ENCODE measurements around the gene CFAP65. TPM values are rescaled to one million over a fixed set of nuclear protein-coding genes. Genes with fewer than 3 reads are reported as not detected.

The CFAP65 gene
- total RNA-seq, 6 experiments from 2014 or later, result not detected

DNA sequence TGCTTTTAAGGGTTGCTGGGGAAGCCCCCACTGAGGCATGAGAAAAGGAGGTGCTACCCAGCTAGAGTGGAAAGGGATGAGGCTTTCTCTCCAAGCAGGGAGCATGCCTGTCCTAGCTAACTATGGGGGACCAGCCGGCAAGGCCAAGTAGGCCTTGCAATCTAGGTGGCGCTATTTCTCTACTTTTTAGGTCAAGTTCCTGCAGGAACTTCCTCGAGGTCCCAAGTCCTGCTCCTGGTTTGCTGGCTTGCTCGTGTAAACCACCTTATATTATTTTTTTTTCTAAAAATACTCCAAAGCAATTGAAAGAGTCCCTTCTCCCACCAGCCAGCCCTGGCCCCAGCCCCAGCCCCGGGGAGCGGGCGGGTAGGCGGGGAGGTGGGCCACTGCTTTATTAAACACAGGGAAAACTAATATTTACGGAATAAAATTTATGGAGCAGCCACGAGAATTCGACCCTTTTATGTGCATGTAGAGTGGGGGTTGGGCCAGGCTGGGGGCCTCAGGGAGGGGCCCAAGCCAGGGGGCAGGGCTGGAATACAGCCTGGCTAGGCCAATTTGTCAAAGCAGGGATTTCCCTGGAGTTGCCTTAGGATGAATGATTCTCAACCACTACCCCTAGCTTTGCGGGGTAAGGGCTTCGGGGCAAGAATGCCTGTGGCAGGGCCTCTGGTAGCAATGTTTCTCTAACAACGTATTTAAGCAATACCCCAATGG, 32.3 kb upstream of the CFAP65 start:
- H3K27ac Mint-ChIP-seq, result no peak overlapping the region
- peaks cover 2% of the 10 kb centered on the region for H3K27me3 Mint-ChIP-seq (ENCODE audit: insufficient read depth)
- H3K9me3 Mint-ChIP-seq, result no peaks in the 10 kb centered on the region
- peaks cover 14% of the 10 kb centered on the region for H3K36me3 Mint-ChIP-seq (ENCODE audit: low read depth)
- H3K4me1 Mint-ChIP-seq (ENCODE audit: low read depth), result peaks cover 9% of the 10 kb centered on the region
- TF ChIP-seq CTCF (IDR thresholded peaks at IDR 0.05), result peak; percentile 86
- H3K4me3 Mint-ChIP-seq, result no peak overlapping the region
- peak; percentile 52 for DNase-seq

DNA sequence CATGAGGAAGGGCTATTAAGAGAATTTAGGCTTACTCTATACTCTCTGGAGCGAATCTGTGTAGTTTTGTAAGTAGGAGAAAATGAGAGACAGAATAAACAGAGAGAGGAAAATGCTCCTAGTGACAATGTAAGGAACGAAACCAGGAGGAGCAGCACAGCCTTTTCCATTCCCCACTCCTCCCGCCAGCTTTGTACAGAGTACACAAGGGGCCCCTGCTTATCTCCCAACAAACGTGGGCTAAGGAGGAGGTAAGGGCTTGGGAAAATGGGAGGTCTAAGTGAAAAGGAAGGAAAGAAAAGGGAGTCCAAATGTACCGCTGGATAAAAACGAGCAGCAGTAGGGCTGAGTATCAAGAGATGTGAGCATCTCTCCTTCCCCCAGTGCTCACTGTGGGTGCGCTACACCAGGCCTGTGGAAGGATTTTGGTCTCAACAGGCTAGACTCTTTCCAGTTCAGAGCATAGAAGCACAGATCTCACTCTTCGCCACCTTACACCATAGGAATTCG, 31.5 kb upstream of the CFAP65 start:
- Mint-ChIP-seq H3K4me1 (ENCODE audit: low read depth) (peaks cover 9% of the 10 kb centered on the region), H3K27ac (no peak overlapping the region), H3K4me3 (no peak overlapping the region), H3K36me3 (ENCODE audit: low read depth) (peaks cover 14% of the 10 kb centered on the region), H3K27me3 (ENCODE audit: insufficient read depth) (peaks cover 2% of the 10 kb centered on the region), H3K9me3 (no peaks in the 10 kb centered on the region)
- TF ChIP-seq CTCF (IDR thresholded peaks at IDR 0.05), result no peak
- no peak for DNase-seq

- TF ChIP-seq CTCF (IDR thresholded peaks at IDR 0.05), result no peak
- H3K36me3 Mint-ChIP-seq (ENCODE audit: low read depth), result peaks cover 8% of the 10 kb centered on the region; the same call in 1 of the 2 replicates
- peak; percentile 38 for DNase-seq
These were observed 30.0 kb upstream of the CFAP65 start for GRCh38 chr2:219071131-219071816.

DNA sequence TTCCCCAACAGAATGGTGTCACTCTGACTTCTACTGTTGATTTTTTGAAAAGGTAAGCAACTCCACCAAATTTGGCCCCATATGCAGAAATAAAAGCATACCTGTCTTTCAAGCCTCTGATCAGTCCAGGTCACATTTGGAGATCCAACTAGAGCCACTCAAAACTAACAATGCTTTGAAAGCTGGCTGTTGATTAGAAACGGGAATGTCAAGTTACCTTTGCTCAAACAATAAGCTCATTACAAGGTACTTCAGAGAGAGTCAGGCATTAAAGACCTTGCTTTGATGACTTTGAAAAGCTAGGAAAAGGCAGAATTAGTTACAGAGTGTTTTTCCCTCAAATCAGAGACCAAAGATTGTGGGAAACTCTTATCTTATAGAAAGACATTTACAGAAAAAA, 24.2 kb upstream of the CFAP65 start:
- Mint-ChIP-seq H3K27ac (no peak overlapping the region), H3K9me3 (no peaks in the 10 kb centered on the region), H3K4me3 (no peak overlapping the region), H3K27me3 (ENCODE audit: insufficient read depth) (peaks cover 21% of the 10 kb centered on the region), H3K36me3 (ENCODE audit: low read depth) (no peaks in the 10 kb centered on the region), H3K4me1 (ENCODE audit: low read depth) (no peaks in the 10 kb centered on the region)
- TF ChIP-seq CTCF (IDR thresholded peaks at IDR 0.05), result no peak
- no peak for DNase-seq

More at GRCh38 chr2:219071131-219071816, 30.0 kb upstream of the CFAP65 start:
- Mint-ChIP-seq H3K27ac (no peak overlapping the region), H3K4me3 (no peak overlapping the region), H3K4me1 (ENCODE audit: low read depth) (peaks cover 9% of the 10 kb centered on the region), H3K27me3 (ENCODE audit: insufficient read depth) (peaks cover 2% of the 10 kb centered on the region), H3K9me3 (no peaks in the 10 kb centered on the region)

DNA sequence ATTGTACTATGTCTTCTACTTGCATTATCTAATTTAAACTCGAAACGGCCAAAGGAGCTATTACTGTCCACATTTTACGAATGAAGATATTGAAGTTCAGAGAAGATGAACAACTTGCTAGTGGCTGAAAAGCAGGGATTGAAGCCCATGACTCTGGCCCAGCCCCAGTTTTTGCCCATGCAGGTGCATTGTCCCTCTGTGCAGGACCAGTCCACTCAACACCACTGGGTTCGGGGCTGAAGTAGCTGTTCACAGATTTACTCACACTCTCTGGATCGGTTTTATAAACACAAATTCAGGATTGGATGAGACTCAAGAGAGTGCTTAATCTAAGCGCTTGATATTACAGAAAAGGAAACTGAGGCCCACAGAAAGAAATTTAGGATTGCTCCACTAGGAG, 20.8 kb upstream of the CFAP65 start:
- DNase-seq, result no peak
- no peak overlapping the region for H3K4me3 Mint-ChIP-seq
- H3K9me3 Mint-ChIP-seq, result no peaks in the 10 kb centered on the region
- no peaks in the 10 kb centered on the region for H3K36me3 Mint-ChIP-seq (ENCODE audit: low read depth)
- peaks cover 15% of the 10 kb centered on the region for H3K4me1 Mint-ChIP-seq (ENCODE audit: low read depth)
- TF ChIP-seq CTCF (IDR thresholded peaks at IDR 0.05), result no peak
- peaks cover 49% of the 10 kb centered on the region for H3K27me3 Mint-ChIP-seq (ENCODE audit: insufficient read depth)
- no peak overlapping the region for H3K27ac Mint-ChIP-seq
